Loucy (cell line): Measurements from ENCODE around the gene IFT43.

ENCODE experiments used
- H2AFZ ChIP-seq: fragments of 200-600 bp; sonication (generic); 2 replicates; pipeline ENCODE4 v1.6.0; 2016; ENCODE audit warnings: antibody characterized with exemption, mild to moderate bottlenecking, low read length, moderate library complexity
- H3F3A ChIP-seq: fragments of 200-600 bp; 2 replicates; pipeline ENCODE4 v1.6.0; 2016; ENCODE audit warnings: antibody characterized with exemption, low read depth, mild to moderate bottlenecking
- H3K27me3 ChIP-seq: fragments of 200-600 bp; sonication (generic); 2 replicates; pipeline ENCODE4 v1.6.1; 2014; ENCODE audit warnings: low read length, mild to moderate bottlenecking; ENCODE audit not compliant: insufficient read depth, poor library complexity, severe bottlenecking
- H3K36me3 ChIP-seq: fragments of 200-600 bp; sonication (generic); 2 replicates; pipeline ENCODE4 v1.6.1; 2016; ENCODE audit warnings: low read length; ENCODE audit not compliant: insufficient read depth
- H3K4me1 ChIP-seq: fragments of 200-600 bp; sonication (generic); 2 replicates; pipeline ENCODE4 v1.5.1; 2014; ENCODE audit warnings: low read length, mild to moderate bottlenecking; ENCODE audit not compliant: insufficient read depth, poor library complexity, severe bottlenecking
- H3K4me2 ChIP-seq: fragments of 200-600 bp; sonication (generic); 2 replicates; pipeline ENCODE4 v1.6.0; 2014; ENCODE audit warnings: antibody characterized with exemption, low read length, low read depth, mild to moderate bottlenecking; ENCODE audit not compliant: poor library complexity, severe bottlenecking
- H3K4me3 ChIP-seq: fragments of 200-600 bp; sonication (generic); 2 replicates; pipeline ENCODE4 v1.5.1; 2014; ENCODE audit warnings: low read length, mild to moderate bottlenecking, mixed read lengths; ENCODE audit not compliant: poor library complexity, severe bottlenecking
- H3K79me2 ChIP-seq: fragments of 200-600 bp; sonication (generic); 2 replicates; pipeline ENCODE4 v1.6.1; 2014; ENCODE audit warnings: low read length; ENCODE audit not compliant: insufficient read depth
- H3K9ac ChIP-seq: fragments of 200-600 bp; sonication (generic); 2 replicates; pipeline ENCODE4 v1.6.0; 2014; ENCODE audit warnings: mild to moderate bottlenecking, low read depth, low read length, moderate library complexity; ENCODE audit not compliant: poor library complexity, severe bottlenecking
- H3K9me2 ChIP-seq: fragments of 200-600 bp; sonication (generic); replicated peaks from 2 replicates; pipeline ENCODE4 v1.6.1; 2016; ENCODE audit warnings: low read depth, low read length, mixed read lengths
- H3K9me3 ChIP-seq: fragments of 200-600 bp; sonication (generic); 2 replicates; pipeline ENCODE4 v1.6.1; 2014; ENCODE audit warnings: mild to moderate bottlenecking, antibody characterized with exemption, low read length, low read depth; ENCODE audit not compliant: insufficient read depth
- H4K20me1 ChIP-seq: fragments of 200-600 bp; sonication (generic); 2 replicates; pipeline ENCODE4 v1.6.0; 2014; ENCODE audit warnings: antibody characterized with exemption, low read length, mild to moderate bottlenecking; ENCODE audit not compliant: insufficient read depth, poor library complexity, severe bottlenecking
- EZH2phosphoT487 ChIP-seq: fragments of 200-600 bp; IDR thresholded peaks from 2 replicates; pipeline ENCODE4 v1.6.1; 2018; ENCODE audit warnings: antibody characterized with exemption, mild to moderate bottlenecking, moderate library complexity, borderline replicate concordance
- TF ChIP-seq, protein P1 (sequence below): fragments of 200-600 bp; sonication (generic); conservative IDR thresholded peaks from 2 replicates; pipeline ENCODE4 v1.5.1; 2014; ENCODE audit warnings: mild to moderate bottlenecking, antibody characterized with exemption, low read length

Gene IFT43

DNA sequence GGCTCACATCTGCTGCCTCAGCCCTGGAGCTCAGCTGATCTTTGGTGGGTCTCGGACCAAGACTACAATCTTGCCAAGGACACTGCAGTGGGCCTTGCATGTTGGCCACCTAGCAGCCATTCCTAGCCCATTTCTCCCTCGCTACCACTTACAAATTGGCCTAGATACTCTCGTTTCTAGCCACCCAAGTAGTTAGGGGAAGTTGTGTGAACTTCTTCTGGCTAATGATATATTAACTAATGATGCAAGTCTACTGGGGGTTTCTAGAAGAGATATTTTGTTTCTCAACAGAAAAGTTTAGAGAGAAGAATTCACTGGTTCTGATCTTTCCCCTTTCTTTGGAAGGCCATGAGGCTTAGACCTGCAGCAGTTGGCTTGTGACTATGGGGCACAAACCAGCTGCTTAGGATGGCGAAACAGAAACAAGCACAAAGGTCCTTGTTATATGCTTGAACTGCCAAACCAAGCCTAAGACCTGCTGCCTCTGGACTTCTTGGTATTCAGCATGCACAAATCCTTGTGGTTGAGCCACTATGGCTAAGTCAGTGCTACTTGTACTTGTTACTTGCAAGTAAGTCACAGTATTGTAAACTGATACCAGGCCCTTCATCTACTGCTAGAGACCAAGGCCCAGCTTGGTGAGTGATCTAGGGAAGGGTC lies 135.7 kb downstream of the IFT43 start:
- H2AFZ ChIP-seq, result no peak overlapping the region
- no peaks in the 10 kb centered on the region for H3K79me2 ChIP-seq
- H3K9me3 ChIP-seq, result no peaks in the 10 kb centered on the region
- H3K4me3 ChIP-seq, result no peak overlapping the region
- H3K36me3 ChIP-seq, result no peaks in the 10 kb centered on the region
- no peaks in the 10 kb centered on the region for H3F3A ChIP-seq
- H3K27me3 ChIP-seq, result no peaks in the 10 kb centered on the region
- no peak overlapping the region for H3K4me2 ChIP-seq
- TF ChIP-seq, protein P1, sequence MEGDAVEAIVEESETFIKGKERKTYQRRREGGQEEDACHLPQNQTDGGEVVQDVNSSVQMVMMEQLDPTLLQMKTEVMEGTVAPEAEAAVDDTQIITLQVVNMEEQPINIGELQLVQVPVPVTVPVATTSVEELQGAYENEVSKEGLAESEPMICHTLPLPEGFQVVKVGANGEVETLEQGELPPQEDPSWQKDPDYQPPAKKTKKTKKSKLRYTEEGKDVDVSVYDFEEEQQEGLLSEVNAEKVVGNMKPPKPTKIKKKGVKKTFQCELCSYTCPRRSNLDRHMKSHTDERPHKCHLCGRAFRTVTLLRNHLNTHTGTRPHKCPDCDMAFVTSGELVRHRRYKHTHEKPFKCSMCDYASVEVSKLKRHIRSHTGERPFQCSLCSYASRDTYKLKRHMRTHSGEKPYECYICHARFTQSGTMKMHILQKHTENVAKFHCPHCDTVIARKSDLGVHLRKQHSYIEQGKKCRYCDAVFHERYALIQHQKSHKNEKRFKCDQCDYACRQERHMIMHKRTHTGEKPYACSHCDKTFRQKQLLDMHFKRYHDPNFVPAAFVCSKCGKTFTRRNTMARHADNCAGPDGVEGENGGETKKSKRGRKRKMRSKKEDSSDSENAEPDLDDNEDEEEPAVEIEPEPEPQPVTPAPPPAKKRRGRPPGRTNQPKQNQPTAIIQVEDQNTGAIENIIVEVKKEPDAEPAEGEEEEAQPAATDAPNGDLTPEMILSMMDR, result no peak
- TF ChIP-seq EZH2phosphoT487, result no peak
- H3K9ac ChIP-seq, result no peak overlapping the region
- H3K4me1 ChIP-seq, result no peaks in the 10 kb centered on the region
- H3K9me2 ChIP-seq, result no peaks in the 10 kb centered on the region
- H4K20me1 ChIP-seq, result no peaks in the 10 kb centered on the region

DNA sequence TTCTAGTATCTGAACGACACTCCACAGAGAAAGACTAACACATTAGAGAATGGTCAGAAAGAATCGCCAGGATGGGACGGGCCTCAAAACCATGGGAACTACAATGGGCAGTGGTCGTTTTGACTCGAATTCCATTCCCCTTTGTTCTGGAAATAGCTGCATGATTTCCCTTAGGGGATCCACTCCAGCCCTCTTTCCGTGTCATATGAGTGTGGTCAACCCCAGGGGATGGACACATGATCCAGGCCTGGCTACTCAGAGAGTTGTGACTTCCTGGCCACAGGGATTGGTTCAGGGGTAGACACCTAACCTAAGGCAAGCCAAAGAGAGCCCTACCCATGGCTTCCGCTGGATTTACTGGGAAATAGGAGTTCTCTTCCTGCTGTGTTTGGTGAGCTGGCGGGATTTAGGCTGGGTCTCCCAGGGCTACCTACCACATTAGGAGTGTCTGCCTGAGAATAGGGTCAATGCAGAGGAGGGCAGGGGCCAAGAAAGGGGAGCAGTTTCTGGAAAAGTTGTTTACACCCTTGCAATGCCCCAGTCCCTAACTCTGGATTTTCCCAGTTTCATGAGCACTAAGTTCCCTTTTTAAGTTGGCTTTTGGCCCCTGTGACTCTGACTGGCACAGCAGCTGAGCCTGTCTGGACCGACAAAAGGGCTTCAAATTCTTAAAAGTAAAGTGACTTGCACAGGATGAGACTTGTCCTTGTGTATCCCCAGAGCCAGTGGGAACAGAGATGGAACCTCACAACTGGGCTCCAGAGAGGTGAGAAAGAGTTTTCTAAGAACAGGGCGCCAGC lies 138.1 kb downstream of the IFT43 start:
- Histone ChIP-seq H3K9me3 (no peaks in the 10 kb centered on the region), H4K20me1 (no peaks in the 10 kb centered on the region), H3K4me1 (no peaks in the 10 kb centered on the region), H3K9me2 (no peaks in the 10 kb centered on the region), H3K27me3 (no peaks in the 10 kb centered on the region), H3K79me2 (no peaks in the 10 kb centered on the region), H3K4me3 (no peak overlapping the region), H3K36me3 (no peaks in the 10 kb centered on the region), H3K4me2 (no peak overlapping the region), H3K9ac (no peak overlapping the region), H2AFZ (no peak overlapping the region), H3F3A (no peaks in the 10 kb centered on the region)
- no peak for TF ChIP-seq EZH2phosphoT487
- TF ChIP-seq, protein P1, result no peak

DNA sequence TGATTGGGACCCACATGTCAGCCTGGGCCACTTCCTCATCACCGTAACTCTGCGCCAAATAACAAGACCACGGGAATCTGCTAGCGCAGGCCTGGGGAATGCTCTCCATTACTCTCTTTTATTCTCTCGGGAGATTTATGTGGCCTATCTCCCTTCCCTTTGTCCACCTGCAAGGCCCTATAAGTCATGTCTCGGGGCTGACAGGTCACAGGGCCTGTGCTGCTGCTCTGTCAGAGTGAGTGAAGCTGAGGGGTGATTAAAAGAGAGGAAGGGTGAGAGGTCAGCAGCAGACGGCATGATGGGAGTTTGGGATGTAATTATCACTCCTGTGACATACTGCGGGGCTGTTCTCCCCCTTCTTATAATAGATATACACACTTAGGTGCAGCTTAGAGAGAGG lies 139.9 kb downstream of the IFT43 start:
- H3K9ac ChIP-seq, result no peak overlapping the region
- no peak overlapping the region for H3K4me2 ChIP-seq
- H3K27me3 ChIP-seq, result no peaks in the 10 kb centered on the region
- H4K20me1 ChIP-seq, result no peaks in the 10 kb centered on the region
- TF ChIP-seq EZH2phosphoT487, result no peak
- TF ChIP-seq, protein P1, result no peak
- H3F3A ChIP-seq, result no peaks in the 10 kb centered on the region
- H3K9me3 ChIP-seq, result no peaks in the 10 kb centered on the region
- no peaks in the 10 kb centered on the region for H3K36me3 ChIP-seq
- H3K4me1 ChIP-seq, result no peaks in the 10 kb centered on the region
- no peak overlapping the region for H2AFZ ChIP-seq
- H3K4me3 ChIP-seq, result no peak overlapping the region
- H3K9me2 ChIP-seq, result no peaks in the 10 kb centered on the region
- no peaks in the 10 kb centered on the region for H3K79me2 ChIP-seq
